GM20000 (cell line): Measurements from ENCODE around the gene POLR3G.

ENCODE experiments used
- DNase-seq: peaks from one replicate; pipeline ENCODE4 v3.0.0; 2012; ENCODE audit warnings: low spot score
- CTCF ChIP-seq: IDR thresholded peaks from 2 replicates; pipeline ENCODE4 v1.5.1; 2012; ENCODE audit warnings: mild to moderate bottlenecking, control low read depth; ENCODE audit errors: extremely low read depth, missing control alignments

POLR3G gene

DNA sequence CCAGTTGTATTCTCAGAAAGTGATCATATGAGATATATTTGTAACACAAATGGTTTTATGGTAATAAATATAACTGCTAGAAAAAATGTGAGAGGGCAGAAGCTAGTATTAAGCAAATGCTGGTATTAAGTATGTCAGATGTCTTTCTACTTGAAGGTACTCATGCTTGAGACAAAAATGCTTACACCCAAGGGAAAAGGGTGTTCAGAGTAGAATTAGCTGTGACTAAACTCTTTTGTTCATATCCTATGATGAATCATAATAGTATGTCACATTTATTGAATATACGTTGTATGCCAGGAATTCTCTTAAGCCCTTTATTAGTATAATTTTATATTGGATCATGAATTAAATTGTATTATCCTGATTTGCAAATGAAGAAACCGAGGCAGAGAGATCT lies 86.1 kb downstream of the POLR3G start:
- no peak for TF ChIP-seq CTCF
- DNase-seq, result no peak

DNA sequence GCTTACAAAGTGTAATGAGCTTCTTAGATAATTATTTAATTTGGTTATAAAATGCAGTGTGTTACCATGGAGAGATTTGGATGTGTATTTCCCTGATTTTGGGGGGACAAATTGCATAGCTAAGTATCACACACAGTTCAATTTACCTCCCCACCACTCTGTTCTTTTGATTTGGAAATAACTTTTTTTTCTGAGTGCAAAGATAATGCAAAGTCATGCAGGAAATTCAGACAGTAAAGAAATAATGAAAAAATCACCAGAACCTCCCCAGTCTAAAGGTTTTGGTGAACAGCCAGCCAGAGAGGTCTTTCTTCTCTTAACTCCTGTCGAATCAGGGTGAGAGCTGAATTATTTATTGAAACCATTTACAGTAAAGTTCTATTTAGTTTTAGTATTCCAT lies 87.1 kb downstream of the POLR3G start:
- no peak for DNase-seq
- TF ChIP-seq CTCF, result no peak

DNA sequence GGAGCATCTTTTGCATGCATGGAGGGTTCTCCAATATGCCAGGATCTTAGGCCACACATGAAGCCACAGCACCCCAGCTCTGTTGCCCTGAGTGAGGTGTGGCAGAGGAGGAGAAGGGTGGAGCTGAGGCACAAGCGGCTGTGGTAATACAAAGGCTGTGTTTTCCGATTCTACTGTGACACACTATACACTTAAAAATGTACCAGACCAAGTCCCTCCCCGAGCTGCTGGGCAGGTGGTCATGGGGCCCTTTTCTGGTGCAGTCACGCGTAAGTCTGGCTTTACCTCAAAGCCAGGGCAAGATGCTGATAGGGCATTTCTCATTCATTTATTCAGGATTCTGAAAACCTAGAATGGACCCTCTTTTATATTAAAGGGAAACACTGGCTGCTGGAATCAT lies 87.7 kb downstream of the POLR3G start:
- no peak for TF ChIP-seq CTCF
- no peak for DNase-seq

- DNase-seq, result no peak
- TF ChIP-seq CTCF, result no peak
These were observed 88.4 kb downstream of the POLR3G start for GRCh38 chr5:90563108-90563507.
